Uterus (tissue), 2 donors: ENCODE measurements around the gene KLK14.

ENCODE experiments used
- POLR2A ChIP-seq, 2 donors: fragments of 450-650 bp; IDR thresholded peaks; one replicate each; pipeline ENCODE4 v1.6.1; 2016; ENCODE audit warnings: antibody characterized with exemption in 2 of 2, mild to moderate bottlenecking in 1 of 2, moderate library complexity in 1 of 2
- TF ChIP-seq, protein P1 (sequence below), 4 experiments: fragments of 200-600 bp in 2 of 4; fragments of 450-650 bp in 2 of 4; sonication (generic) in 2 of 4; IDR thresholded peaks; one replicate each; pipeline ENCODE4 v1.5.1; 2016 to 2019; ENCODE audit warnings: antibody characterized with exemption in 4 of 4, mild to moderate bottlenecking in 2 of 4, moderate library complexity in 1 of 4

DNA sequence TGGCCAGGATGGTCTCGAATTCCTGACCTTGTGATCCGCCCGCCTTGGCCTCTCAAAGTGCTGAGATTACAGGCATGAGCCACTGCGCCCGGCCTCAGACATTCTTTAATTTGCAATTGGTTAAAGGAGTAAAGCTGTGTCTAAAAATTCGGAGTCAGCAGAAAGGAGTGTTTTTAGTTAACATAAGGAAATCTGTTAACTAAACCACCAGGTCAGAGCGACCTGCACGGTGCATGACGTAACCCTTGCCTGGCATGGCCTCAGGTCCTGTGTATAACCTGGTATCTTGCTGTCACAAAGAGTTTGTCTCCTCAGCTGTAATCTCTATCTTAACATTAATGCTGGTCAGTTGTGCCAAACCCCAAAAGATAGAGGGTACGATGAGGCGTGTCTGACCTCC is 38.4 kb downstream of the KLK14 start:
- TF ChIP-seq, protein P1, sequence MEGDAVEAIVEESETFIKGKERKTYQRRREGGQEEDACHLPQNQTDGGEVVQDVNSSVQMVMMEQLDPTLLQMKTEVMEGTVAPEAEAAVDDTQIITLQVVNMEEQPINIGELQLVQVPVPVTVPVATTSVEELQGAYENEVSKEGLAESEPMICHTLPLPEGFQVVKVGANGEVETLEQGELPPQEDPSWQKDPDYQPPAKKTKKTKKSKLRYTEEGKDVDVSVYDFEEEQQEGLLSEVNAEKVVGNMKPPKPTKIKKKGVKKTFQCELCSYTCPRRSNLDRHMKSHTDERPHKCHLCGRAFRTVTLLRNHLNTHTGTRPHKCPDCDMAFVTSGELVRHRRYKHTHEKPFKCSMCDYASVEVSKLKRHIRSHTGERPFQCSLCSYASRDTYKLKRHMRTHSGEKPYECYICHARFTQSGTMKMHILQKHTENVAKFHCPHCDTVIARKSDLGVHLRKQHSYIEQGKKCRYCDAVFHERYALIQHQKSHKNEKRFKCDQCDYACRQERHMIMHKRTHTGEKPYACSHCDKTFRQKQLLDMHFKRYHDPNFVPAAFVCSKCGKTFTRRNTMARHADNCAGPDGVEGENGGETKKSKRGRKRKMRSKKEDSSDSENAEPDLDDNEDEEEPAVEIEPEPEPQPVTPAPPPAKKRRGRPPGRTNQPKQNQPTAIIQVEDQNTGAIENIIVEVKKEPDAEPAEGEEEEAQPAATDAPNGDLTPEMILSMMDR (IDR thresholded peaks at IDR 0.05) = no peak
- TF ChIP-seq POLR2A (IDR thresholded peaks at IDR 0.05) = no peak
